CD1c-positive myeloid dendritic cell (primary cell): ENCODE measurements around the gene CLEC16A.

Experiments used
- DNase-seq: peaks from one replicate; pipeline ENCODE4 v3.0.0-alpha.2; 2016; ENCODE audit errors: extremely low spot score

The CLEC16A gene

DNA sequence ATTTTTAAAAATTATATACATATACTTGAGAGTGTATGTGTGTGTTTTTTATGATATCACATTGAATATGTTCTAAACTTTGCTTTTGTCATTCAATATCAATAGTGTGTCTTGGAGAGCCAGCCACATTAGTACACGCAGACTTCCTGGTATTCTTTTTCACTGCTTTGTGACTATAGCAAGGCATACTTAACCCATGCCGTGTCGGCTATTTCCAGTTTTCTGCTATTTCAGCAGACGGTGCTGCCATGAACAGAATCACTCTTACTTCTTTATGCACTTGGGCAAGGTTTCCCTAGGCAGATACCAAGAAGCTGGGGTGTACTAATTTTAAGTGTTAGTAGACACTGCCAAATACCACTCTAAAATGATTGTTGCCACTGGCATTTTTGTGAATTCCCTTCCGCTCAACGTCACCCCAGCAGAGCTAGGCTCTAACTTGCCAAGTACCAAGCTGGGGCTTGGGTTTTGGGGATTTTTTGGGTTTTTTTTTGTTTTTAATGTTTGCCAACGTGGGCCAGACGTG is 176.8 kb downstream of the CLEC16A start:
- DNase-seq, result no peak

DNA sequence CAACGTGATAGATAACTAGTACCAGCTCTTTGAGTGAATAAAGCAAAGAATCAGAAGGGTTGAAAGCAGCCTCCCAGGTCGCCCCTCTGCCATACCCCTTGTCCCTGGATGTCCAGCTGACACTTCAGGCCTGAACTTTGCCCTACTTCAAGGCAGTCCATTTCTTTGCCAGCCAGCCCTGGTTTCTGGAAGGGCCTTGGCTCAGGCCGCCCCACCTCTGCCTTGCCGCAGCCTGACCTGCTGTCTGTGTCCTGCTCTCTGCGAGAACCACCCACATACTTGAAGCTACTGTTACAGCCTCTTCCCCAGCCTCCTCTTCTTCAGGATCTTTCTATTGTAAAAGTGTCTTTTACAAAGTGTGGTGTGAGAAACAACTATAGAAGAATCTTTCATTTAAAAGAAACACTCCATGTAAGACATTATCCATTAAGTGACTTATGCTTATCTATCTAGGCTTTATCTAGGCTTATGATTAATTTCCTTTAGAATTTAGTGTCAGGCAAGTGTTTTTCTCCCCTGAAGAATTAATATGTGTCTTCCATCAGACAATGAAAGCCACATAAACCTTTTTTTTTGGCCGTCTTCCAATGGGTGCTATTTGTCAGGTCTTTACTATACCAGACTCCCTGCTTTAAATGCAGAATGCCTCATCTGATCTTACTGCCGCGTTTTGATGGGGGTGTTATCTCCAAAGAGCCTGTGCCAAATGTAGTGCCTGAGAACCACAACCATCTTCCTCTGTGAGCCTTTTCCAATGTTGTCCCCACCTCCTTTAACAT is 177.7 kb downstream of the CLEC16A start:
- no peak for DNase-seq

DNA sequence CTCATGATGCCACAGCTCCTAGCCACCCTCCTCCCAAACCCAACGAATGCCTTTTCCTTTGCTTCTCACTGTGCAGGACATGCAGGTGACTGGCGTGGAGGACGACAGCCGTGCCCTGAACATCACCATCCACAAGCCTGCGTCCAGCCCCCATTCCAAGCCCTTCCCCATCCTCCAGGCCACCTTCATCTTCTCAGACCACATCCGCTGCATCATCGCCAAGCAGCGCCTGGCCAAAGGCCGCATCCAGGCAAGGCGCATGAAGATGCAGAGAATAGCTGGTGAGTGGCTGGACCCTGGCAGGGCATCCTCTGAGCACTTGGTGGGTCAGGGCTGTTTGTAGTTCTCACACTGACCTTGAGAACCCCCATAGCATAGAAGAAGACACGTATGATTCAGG is 179.3 kb downstream of the CLEC16A start:
- no peak for DNase-seq

DNA sequence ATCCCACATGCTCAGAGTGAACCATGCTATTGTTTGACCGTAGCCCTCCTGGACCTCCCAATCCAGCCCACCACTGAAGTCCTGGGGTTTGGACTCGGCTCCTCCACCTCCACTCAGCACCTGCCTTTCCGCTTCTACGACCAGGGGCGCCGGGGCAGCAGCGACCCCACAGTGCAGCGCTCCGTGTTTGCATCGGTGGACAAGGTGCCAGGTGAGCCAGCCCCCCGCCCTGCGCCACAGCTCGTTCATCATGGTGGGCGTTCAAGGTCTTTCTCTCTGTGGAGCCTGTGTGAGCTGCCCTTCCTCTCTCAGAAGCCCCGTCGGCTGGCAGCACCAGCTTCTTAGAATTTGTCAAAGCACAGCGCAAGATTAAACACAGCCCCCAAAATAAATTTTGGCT is 181.6 kb downstream of the CLEC16A start:
- DNase-seq, result no peak

DNA sequence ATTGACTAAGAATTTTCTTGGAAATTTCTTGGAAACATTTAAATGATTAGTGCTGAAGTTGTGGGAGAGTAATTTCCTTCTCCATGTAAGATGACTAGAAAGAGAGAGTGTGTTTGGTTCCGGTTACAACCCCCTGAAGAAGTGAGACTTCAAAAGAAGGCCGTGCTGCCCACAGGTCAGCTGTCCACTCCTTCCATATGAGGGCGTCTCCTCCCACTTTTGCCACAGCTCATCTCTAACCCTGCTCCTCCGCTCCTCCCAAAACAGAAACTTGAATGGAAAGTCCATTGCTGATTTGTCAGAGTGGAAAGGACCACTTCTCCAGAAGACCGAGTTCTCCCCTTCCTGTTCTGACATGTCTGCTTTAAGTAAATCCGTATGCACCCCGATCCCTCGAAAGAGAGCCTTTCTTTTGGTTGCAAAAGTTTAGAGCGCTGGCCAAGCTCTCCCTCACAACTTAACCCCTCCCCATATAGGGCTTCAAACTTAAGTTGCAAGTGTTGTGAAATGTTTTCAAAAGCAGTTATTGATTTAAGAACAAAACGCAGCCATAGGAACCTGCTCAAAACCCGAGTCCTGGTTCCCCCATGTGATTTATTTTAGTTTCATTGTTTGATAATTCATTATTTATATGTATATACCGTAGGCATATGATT is 182.2 kb downstream of the CLEC16A start:
- DNase-seq, result peak; percentile 81

DNA sequence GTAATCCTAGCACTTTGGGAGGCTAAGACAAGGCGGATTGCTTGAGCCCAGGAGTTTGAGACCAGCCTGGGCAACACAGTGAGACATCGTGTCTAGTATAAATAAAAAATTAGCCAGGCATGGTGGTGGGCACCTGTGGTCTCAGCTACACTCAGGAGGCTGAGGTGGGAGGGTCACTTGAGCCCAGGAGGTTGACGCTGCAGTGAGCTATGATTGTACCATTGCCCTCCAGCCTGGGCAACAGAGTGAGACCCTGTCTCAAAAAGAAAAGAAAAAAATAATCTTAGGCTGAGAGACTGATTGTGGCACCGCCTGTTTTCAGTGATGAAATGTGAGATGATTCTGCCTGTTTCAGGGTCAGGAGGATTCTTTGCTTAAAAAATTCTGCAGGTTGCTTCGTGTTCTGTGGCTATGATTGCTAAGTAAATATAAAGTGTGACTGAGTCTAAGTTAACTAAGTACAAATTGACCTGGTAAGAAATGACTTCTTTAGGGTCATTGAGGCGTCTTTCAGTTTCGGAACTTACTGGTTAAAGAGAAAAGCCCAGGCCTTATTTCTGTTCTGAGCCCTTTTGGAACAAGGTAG is 183.3 kb downstream of the CLEC16A start:
- no peak for DNase-seq

DNA sequence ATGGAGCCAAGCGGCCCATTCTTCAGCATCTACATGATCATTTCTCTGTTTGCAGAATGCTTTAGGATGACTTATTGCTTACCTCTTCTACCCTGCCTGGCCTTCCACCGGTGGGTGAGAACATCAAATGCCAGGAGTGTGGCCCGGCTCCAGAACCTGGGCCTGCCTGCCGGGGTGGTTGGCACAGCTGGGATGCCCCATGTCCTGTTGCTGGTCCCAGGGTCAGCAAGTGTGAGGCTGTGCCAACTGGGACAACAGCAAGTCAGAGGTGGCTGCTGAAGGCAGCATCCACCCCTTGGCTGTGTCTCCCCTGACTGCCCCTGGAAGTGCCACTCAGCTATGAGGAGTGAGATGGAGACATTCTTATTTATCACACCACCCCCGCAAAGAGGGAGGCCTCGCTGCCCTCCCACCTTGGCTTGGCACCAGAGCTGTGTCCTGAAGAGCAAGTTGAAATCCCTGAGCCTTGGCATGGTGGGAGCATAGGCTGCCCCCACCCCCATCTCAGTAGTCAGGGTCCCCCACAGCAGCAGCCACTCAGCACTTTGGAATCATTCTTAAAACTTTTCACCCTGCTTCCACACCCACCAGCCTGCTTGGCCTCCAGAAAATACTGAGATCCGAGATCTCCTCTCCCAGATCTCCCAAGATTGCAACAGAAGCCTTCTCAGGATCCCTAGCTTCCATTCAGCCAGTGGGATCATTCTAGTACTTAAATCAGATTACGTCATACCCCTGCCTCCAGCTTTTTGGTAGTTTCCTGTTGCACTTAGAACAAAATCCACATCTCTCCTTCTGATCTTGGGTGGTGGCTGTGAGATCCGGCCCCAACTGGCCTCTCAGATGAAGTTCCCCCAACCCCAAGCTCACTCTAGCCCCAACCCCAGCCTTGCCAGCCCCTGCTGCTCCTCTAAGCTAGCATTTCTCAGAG is 184.1 kb downstream of the CLEC16A start:
- DNase-seq, result peak; percentile 52

DNA sequence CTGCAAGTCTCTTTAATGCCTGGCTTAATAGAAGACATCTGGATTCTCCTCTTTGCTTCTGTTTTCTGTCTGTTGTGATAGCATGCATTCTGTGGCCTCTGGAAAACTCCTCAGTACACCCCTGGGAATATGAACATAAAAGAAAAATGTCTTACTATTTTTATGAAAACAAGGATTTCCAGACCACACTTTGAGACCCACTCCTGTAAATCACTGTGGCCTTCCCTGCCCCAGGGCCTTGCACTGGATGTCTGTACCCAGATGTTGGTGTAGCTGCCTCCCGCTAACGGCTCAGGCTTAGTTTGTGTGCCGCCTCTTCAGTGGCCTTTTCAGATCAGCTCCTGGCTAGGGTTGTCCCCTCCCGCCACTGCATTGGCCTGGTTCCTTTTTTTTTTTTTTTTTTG is 185.0 kb downstream of the CLEC16A start:
- peak; percentile 65 for DNase-seq

DNA sequence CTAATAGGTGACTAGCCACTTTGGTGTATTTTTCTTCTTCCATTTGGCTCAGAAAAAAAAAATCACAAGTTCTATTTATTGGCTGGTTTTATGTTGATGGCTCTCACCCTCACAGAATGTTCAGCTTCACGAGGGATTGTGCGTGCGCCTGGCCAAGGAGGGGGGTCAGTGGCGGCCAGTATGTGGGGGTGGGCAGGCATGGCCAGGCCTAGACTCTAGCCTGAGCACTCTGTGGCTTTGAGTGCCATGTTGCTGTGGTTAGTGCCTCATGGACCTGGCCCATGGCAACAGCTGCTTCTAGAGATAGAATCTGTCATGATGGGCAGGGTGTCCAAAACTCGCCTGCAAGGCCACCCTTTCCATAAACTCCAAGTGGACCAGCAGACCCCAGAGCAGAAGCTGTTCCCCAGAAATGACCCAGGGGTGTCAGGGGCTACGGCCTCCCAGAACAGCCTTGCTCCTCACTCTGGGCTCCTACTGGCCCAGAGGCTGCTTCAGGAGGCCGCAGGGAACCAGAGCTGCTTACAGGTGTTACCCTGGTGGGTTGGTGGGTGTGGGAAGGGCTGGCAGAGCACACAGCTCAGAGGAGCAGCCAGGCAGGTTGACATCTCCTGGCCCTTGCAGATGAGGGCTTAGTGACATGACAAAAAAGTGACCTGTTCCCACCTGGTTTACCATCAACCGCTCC is 186.8 kb downstream of the CLEC16A start:
- DNase-seq, result no peak

DNA sequence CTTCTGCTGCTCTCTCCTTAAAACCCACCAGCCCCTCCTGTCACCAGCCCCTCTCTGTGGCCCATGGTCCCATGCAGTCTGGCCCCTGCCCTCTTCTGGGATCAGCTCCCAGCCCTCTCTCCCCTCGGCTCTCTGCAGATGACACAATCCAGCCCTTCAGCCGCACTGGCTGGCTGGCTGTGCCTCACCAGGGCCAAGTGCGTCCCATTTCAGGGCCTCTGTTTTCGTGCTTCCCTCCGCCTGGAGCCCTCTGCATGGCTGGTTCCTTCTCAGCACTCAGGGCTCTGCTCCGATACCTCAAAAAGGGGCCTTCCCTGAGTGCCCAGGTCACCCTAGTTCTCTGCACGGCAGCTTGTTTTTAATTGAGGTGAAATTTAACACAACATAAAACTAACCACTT is 187.3 kb downstream of the CLEC16A start:
- DNase-seq, result no peak

DNA sequence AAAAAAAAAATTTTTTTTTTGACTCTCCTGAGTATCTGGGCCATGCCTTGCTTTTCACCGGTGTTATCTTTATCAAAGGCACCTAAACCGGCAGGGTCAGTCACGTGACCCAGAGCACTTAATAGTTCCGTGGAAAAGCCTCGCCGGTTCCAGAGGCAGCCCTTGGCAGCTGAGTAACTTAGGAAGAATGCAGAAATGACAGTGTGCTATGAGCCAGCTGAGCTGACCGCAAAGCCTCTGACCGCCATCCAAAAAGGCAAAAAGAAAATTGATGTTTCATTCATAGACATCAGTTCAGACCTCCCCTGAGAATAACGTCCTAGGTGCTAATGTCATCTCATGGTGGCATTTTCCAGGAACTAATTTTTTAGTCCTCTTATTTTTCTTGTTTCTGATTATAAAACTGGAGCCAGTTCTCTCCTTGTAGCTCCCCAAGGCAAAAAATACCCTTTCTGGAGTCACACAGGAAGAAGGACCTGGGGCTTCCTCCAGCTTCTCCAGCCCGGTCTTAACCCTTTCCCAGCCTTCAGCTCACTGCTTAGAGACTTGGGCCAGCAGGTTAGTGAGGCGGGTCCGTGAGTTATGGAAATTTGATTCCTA is 189.1 kb downstream of the CLEC16A start:
- DNase-seq, result peak; percentile 85

DNA sequence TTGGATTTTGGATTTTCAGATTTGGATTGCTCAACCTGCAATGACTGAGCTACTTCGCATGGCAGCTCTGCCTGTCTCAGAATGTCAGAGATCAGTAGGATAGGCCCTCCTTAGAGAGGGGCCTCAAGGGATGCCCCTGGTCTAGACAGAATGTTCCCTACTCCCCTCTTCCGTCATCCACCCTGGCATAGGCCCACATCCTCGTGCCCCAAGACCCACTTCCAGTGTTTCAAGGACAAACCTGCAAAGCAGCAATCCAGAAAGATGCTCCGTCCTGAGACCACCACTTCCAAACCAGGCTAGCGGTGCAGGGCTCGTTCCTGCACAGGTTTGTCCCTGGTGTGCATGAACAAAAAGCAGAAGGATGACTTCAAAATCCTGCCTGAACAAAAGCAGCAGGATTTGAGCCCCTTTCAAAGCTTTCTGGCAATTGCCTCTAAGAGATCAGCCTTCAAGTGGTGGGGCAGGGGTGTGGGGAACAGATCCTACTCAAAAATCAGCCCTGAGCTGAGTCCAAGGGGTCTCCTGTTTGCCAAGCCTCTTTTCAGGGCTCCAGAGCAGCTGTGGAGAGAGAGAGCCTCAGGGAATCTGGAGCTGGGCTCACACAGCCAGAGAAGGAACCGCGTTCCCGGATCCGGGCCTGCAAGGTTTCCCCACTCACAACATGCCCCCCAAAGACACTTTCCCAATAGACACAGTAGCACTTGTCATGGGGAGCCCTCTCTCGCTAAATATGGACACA is 190.5 kb downstream of the CLEC16A start:
- DNase-seq, result no peak

DNA sequence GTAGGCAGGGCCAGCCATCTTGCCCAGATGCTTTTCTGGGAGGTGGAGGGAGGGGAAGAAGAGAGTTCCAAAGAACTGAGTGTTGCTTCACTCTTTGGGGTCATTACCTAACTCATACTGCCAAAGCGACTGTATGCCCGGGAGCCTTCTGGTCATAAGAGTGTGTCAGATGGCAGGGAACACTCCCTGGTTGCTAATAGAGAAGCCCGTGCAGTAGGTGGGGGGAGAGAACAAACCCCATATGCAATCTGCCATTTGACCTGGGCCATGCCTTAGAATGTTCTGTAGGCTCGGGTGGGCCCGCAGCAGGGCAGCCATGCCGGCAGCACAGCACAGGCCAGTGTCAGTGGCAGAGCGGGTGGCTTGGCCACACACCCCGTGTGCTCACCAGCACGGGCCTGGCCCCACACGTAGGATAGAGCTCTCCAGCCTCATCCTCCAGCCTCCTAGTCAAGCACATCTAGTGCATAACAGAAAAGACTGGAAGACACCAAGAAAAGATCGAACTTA is 191.2 kb downstream of the CLEC16A start:
- peak; percentile 92 for DNase-seq

DNA sequence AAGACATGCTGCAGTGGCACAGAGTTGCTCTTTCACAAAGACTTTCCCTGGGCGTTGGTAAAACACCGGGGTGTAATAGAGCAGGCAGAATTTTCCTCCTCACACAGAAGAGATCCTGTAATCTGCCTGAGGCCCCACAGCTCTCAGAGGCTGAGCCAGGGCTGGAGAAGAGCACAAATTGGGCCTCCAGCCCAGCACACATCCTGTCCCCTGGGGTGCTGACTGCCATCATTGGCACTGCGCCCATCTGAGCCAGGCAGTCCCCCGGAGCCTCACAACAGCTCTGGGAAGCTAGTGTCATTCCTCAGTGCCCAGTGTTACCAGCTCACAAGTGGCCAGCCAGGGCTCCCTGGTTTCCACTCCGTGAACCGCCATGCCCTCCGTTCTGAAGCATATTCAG is 192.2 kb downstream of the CLEC16A start:
- DNase-seq, result no peak

DNA sequence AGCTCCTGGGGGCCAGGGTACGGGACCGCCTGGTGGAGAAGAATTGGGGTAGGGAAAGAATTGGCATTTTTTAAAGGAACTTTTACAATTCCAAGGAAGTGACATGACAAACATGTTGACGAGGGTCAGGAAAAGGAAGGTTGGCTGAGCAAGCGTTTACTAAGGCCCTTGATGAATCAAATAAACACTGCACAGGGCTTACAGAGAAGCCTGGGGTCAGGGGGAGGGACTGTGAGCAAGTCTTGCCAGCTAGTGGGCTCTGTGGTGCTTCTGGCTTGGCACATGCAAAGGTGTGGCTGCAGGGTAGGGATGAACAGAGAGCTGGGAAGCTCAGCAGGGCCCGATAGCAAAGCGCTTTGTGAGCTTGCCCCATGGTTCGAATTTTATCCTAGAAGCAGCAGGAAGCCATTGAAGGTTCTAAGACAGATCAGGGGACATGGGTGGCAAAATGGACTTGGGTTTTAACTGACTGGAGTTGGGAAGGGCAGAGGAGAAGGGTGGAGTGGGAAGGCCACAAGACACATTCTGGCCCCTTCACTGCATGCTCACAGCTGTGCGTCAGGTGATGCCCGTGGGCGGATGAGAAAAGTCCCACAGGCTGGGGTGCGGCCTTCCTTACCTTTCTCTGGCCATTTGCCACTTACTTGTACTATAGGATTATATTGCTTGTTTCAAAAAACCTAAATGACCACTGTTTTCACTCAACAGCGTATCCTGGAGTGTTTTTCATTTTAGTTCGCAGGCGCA is 193.8 kb downstream of the CLEC16A start:
- no peak for DNase-seq

DNA sequence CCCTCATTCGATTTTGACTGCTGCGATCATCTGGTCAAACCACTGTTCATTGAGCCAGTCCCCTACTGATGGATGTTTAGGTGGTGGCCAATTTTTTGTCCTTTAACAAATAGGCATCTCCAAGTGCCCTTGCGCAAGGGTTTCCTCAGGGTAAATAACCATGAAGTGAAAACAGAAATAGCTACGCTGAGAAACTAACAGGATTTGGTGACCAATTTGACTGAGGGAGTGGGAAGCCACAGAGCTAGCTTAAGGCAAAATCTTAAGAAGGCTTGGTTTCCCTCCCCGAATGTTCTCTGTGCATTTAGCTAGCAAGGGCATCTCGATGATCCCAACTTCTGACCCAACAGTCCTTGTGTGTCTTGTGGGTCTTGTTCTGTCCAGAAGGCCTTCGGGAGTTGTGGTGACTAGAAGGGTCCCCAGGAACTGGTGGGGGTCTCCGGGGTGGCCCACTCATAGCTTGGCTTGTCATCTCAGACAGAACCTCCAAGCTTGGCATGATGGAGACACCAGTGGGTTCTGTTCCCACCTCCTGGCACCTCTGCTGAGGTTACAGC is 194.5 kb downstream of the CLEC16A start:
- DNase-seq, result peak; percentile 28

DNA sequence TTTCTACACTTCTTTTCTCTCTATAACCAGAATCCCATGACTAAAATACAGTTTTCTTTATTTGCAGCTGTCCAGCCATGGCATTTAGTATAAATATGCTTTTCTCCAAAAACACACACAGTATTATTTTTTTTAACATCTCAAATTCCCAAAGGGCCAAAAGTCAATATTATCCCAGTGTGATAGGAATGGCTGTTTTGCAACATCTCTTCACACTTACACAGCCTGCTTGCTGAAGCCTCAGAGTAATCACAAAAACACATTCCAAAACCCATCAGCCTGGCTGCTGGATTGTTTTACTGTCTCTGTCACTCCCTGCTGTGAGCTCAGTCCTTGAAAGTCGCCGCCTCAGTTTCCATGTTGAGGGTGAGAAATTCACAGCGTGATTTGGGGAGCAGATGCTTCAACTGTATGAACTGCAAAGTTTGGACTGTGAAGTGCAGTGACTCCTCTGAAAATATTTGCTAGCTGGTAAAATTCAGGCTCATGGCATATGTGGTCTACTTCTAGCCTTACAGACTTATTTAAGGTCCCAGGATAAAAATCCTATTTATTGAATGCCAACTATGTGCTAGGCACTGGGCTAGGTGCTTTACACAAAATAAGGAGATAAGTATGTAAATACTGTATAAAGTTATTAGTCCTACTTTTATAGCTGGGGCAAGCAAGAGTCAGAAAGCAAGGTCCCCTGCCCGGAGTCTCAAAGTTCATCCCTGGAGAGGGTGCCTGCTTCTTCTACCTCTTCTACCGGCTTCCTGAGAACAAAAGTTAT is 195.1 kb downstream of the CLEC16A start:
- no peak for DNase-seq

DNA sequence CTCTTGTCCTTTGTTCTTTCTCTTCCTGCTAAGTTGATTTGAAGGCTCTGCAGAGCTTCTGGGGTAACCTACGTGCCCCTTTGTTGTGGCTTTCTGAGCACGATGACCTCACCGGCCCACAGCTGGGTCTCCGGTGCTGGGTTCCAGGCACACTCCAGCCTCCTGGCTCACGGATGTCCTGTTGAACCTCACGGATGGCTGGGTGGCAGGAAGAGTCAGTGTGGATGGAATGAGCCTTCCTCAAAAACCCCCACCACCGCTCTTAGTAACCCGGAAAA is 195.7 kb downstream of the CLEC16A start:
- DNase-seq, result no peak
